ENCODE results near the gene CCDC86.
"Not testable (repeated sequence)": the region's sequence is repeated elsewhere in the genome, so short reads cannot be mapped to it uniquely, and the experiment has no call there.

CCDC86 gene

DNA sequence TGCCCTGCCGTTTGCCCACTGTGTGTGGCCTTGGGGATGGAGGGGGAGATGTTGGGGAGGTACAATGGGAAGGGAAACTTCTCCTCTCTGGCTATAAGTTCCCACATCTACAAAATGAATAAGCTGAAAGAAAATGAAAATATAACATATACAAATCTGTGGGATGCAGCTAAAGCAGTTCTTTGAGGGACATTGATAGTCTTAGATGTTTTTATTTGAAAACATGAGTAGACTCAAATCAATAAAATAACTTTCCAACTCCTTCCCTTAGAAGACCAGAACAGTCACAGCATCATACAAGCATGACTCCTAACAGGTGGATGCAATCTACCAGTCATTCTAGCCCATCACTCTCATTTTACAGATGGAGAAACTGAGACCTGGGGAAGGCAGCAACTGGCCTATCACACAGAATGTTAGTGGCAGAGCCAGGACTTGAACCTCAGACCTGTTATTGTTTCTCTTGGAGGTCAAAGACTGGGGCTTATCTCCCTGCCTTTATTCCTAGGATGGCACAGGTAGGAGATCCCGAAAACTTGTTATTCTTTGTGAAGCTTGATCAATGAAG is 25.2 kb upstream of the CCDC86 start:
- ChIA-PET POLR2A (no interaction called here), CTCF (interaction anchor here (1.1 kb wide), 1 partner anchor 71 kb away, joined by 3 read pairs; no protein-coding TSS in a partner anchor)
- WGBS (ENCODE audit: insufficient coverage): 100% methylated on average over 1 of the region's 2 CpGs
- Histone ChIP-seq H3K4me3 (ENCODE audit: control insufficient read depth in 1 of 7, extremely low read depth in 1 of 7, insufficient read depth in 4 of 7, low read depth in 2 of 7, low read length in 6 of 7) (no peak overlapping the region), H3K36me3 (ENCODE audit: control insufficient read depth in 4 of 4, insufficient read depth in 4 of 4, low read length in 3 of 4) (no peaks in the 10 kb centered on the region), H3K27ac (ENCODE audit: insufficient read depth in 1 of 2, low read depth in 1 of 2, low read length in 2 of 2, poor library complexity in 1 of 2, severe bottlenecking in 2 of 2) (no peak overlapping the region), H3K27me3 (replicated peaks in 2 of 5; ENCODE audit: control insufficient read depth in 4 of 5, insufficient read depth in 5 of 5, low read length in 4 of 5) (no peaks in the 10 kb centered on the region), H3K9me3 (ENCODE audit: control extremely low read depth in 1 of 5, control insufficient read depth in 4 of 5, insufficient read depth in 2 of 5, low read depth in 1 of 5, low read length in 4 of 5) (peaks cover 0 to 10% (median 9%) of the 10 kb centered on the region in 5 experiments), H3K4me1 (ENCODE audit: control extremely low read depth in 1 of 4, control insufficient read depth in 4 of 4, insufficient read depth in 4 of 4, low read length in 3 of 4) (peaks cover 0 to 7% (median 4%) of the 10 kb centered on the region in 4 experiments)
- peak in 1 of 3 donors; percentile 11 for DNase-seq

DNA sequence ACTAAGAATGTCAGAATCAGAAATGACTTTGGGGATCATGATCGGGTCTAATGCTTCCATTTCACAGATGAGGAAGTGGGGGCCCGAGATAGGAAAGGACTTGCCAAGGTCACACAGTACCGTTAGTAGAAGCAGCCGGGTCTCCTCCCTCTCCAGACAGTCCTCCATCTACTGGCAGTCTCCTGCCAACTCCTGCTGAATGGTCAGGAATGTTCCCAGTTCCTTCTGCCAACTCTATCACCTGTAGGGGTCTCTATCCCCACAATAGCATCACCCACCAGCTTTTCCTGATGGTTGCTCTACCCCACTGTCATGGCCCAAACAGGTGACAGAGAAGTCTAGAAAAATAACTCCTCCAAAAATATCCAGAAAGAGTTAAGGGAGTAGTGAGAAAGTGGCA is 23.9 kb upstream of the CCDC86 start:
- Histone ChIP-seq H3K4me1 (ENCODE audit: control extremely low read depth in 1 of 4, control insufficient read depth in 4 of 4, insufficient read depth in 4 of 4, low read length in 3 of 4) (peaks cover 0 to 15% (median 10%) of the 10 kb centered on the region in 4 experiments), H3K36me3 (ENCODE audit: control insufficient read depth in 4 of 4, insufficient read depth in 4 of 4, low read length in 3 of 4) (no peaks in the 10 kb centered on the region), H3K27me3 (replicated peaks in 2 of 5; ENCODE audit: control insufficient read depth in 4 of 5, insufficient read depth in 5 of 5, low read length in 4 of 5) (no peaks in the 10 kb centered on the region), H3K4me3 (ENCODE audit: control insufficient read depth in 1 of 7, extremely low read depth in 1 of 7, insufficient read depth in 4 of 7, low read depth in 2 of 7, low read length in 6 of 7) (no peak overlapping the region), H3K9me3 (ENCODE audit: control extremely low read depth in 1 of 5, control insufficient read depth in 4 of 5, insufficient read depth in 2 of 5, low read depth in 1 of 5, low read length in 4 of 5) (peaks cover 0 to 10% (median 9%) of the 10 kb centered on the region in 5 experiments), H3K27ac (ENCODE audit: insufficient read depth in 1 of 2, low read depth in 1 of 2, low read length in 2 of 2, poor library complexity in 1 of 2, severe bottlenecking in 2 of 2) (no peak overlapping the region)
- WGBS (ENCODE audit: insufficient coverage): 96% methylated on average over 4 of the region's 4 CpGs
- no peak for DNase-seq
- ChIA-PET CTCF (interaction anchor here (1.0 kb wide), 1 partner anchor 10 kb away, joined by 3 read pairs; no protein-coding TSS in a partner anchor), POLR2A (no interaction called here)

DNA sequence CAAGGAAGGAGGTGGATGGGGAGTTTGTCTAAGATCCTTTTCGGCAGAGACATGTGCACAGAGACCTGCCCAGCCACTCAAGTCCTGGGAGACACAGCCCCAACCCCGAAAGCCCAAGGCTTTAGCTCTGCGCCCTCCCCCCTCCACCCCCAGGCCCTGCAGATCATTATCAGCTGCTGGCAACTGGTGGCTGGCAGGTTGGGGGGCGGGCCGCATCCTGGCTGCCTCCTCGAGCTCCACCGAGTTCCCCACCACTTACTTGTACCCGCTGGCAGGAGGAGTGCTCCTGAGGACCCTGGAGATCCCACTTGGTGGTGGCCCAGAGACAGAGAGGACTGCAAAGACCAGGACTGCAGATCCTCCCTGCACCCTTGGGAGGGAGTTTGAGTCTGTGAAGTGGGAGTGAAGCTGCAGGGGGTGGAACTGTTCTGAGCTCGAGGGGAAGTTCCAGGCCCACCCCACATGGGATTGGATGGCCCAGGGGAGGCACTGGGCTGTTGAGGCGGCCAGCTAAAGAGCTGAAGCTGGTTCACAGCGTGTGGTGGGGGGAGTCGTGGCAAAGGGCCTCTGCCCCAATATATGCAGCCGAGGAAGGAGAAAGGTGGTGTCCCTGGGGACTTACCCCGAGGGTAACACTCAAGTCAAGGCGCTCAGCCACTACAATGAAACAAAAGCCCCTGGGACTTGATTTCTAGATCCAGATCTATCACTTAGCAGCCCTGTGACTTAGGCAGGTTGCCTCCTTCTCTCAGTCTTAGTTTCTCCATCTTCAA is 19.9 kb upstream of the CCDC86 start:
- 74% methylated on average over 4 of the region's 15 CpGs for WGBS (ENCODE audit: insufficient coverage)
- peak overlapping the region in 1 of 7 experiments; percentile 38 for H3K4me3 ChIP-seq (ENCODE audit: control insufficient read depth in 1 of 7, extremely low read depth in 1 of 7, insufficient read depth in 4 of 7, low read depth in 2 of 7, low read length in 6 of 7)
- H3K27me3 ChIP-seq (replicated peaks in 2 of 5; ENCODE audit: control insufficient read depth in 4 of 5, insufficient read depth in 5 of 5, low read length in 4 of 5): no peaks in the 10 kb centered on the region
- H3K4me1 ChIP-seq (ENCODE audit: control extremely low read depth in 1 of 4, control insufficient read depth in 4 of 4, insufficient read depth in 4 of 4, low read length in 3 of 4): peaks cover 0 to 12% (median 7%) of the 10 kb centered on the region in 4 experiments
- POLR2A ChIA-PET: interaction anchor here (0.8 kb wide), 1 partner anchor 70 kb away, joined by 3 read pairs; no protein-coding TSS in a partner anchor
- H3K9me3 ChIP-seq (ENCODE audit: control extremely low read depth in 1 of 5, control insufficient read depth in 4 of 5, insufficient read depth in 2 of 5, low read depth in 1 of 5, low read length in 4 of 5): peaks cover 0 to 7% (median 3%) of the 10 kb centered on the region in 5 experiments
- peak in 2 of 3 donors; percentile 52 to 64 for DNase-seq
- CTCF ChIA-PET: interaction anchor here (0.8 to 18.7 kb wide), 8 partner anchors 10 to 149 kb away, joined by 3 to 422 read pairs (median 5); partner anchors contain the start of gene CD6
- no peaks in the 10 kb centered on the region for H3K36me3 ChIP-seq (ENCODE audit: control insufficient read depth in 4 of 4, insufficient read depth in 4 of 4, low read length in 3 of 4)
- no peak overlapping the region for H3K27ac ChIP-seq (ENCODE audit: insufficient read depth in 1 of 2, low read depth in 1 of 2, low read length in 2 of 2, poor library complexity in 1 of 2, severe bottlenecking in 2 of 2)

DNA sequence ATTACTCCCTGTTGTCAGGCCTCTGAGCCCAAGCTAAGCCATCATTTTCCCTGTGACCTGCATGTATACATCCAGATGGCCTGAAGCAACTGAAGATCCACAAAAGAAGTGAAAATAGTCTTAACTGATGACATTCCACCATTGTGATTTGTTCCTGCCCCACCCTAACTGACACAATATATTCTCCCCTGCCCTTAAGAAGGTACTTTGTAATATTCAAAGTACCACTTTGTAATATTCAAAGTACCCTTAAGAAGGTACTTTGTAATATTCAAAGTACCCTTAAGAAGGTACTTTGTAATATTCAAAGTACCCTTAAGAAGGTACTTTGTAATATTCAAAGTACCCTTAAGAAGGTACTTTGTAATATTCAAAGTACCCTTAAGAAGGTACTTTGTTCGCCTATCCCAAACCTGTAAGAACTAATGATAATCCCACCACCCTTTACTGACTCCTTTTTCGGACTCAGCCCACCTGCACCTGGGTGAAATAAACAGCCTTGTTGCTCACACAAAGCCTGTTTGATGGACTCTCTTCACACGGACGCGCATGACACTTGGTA is 18.1 kb upstream of the CCDC86 start:
- DNase-seq; H3K36me3 ChIP-seq (ENCODE audit: control insufficient read depth in 4 of 4, insufficient read depth in 4 of 4, low read length in 3 of 4); H3K27ac ChIP-seq (ENCODE audit: insufficient read depth in 1 of 2, low read depth in 1 of 2, low read length in 2 of 2, poor library complexity in 1 of 2, severe bottlenecking in 2 of 2); H3K27me3 ChIP-seq (replicated peaks in 2 of 5; ENCODE audit: control insufficient read depth in 4 of 5, insufficient read depth in 5 of 5, low read length in 4 of 5); POLR2A ChIA-PET; H3K4me3 ChIP-seq (ENCODE audit: control insufficient read depth in 1 of 7, extremely low read depth in 1 of 7, insufficient read depth in 4 of 7, low read depth in 2 of 7, low read length in 6 of 7); H3K9me3 ChIP-seq (ENCODE audit: control extremely low read depth in 1 of 5, control insufficient read depth in 4 of 5, insufficient read depth in 2 of 5, low read depth in 1 of 5, low read length in 4 of 5): not testable (repeated sequence)
- peaks cover 0 to 12% (median 7%) of the 10 kb centered on the region in 4 experiments for H3K4me1 ChIP-seq (ENCODE audit: control extremely low read depth in 1 of 4, control insufficient read depth in 4 of 4, insufficient read depth in 4 of 4, low read length in 3 of 4)
- WGBS (ENCODE audit: insufficient coverage): 95% methylated on average over 3 of the region's 5 CpGs
- CTCF ChIA-PET: interaction anchor here (1.0 to 18.7 kb wide), 2 partner anchors 63 to 78 kb away, joined by 3 to 422 read pairs; no protein-coding TSS in a partner anchor

DNA sequence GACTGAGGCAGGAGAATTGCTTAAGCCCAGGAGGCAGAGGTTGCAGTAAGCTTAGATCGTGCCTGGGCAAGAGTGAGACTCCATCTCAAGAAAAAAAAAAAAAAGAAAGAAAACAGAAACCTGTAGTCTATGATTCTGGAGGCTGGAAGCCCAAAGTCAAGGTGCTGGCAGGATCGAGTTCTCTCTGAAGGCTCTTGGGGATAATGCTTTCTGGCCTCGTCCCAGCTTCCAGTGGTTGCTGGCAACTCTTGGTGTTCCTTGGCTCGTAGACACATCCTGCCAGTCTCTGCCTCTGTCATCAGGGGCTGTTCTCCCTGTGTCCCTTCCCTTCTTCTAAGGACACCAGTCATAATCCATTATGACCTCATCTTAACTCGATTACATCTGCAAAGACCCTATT is 16.8 kb upstream of the CCDC86 start:
- Histone ChIP-seq H3K4me3 (ENCODE audit: control insufficient read depth in 1 of 7, extremely low read depth in 1 of 7, insufficient read depth in 4 of 7, low read depth in 2 of 7, low read length in 6 of 7) (no peak overlapping the region), H3K27ac (ENCODE audit: insufficient read depth in 1 of 2, low read depth in 1 of 2, low read length in 2 of 2, poor library complexity in 1 of 2, severe bottlenecking in 2 of 2) (no peak overlapping the region), H3K4me1 (ENCODE audit: control extremely low read depth in 1 of 4, control insufficient read depth in 4 of 4, insufficient read depth in 4 of 4, low read length in 3 of 4) (peaks cover 0 to 12% (median 7%) of the 10 kb centered on the region in 4 experiments), H3K27me3 (replicated peaks in 2 of 5; ENCODE audit: control insufficient read depth in 4 of 5, insufficient read depth in 5 of 5, low read length in 4 of 5) (peaks cover 0 to 2% (median 0%) of the 10 kb centered on the region in 5 experiments), H3K36me3 (ENCODE audit: control insufficient read depth in 4 of 4, insufficient read depth in 4 of 4, low read length in 3 of 4) (no peaks in the 10 kb centered on the region), H3K9me3 (ENCODE audit: control extremely low read depth in 1 of 5, control insufficient read depth in 4 of 5, insufficient read depth in 2 of 5, low read depth in 1 of 5, low read length in 4 of 5) (peaks cover 0 to 3% (median 0%) of the 10 kb centered on the region in 5 experiments)
- no peak for DNase-seq
- ChIA-PET CTCF (interaction anchor here (0.6 to 18.7 kb wide), 5 partner anchors 21 to 459 kb away, joined by 3 to 422 read pairs (median 3); no protein-coding TSS in a partner anchor), POLR2A (no interaction called here)
- WGBS (ENCODE audit: insufficient coverage): 95% methylated on average over 4 of the region's 5 CpGs

DNA sequence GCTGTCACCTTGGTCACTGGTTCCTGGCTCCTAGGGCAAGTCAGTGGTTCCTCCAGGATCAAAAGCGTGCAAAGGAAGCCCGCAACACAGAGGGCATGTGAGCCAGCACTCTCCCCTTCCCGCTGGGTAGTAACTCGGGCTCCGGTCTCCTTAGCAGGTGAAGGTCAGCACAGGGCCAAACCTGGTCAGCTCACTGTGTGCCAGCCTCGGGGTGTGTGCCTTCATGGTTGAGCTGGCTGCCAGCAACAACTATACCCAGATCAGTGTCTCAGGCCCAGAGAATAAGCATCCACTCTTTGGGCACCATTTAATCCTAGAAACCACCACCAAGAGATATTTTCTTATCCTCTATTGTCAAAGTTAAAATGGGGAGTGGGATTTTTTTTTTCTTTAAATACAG is 16.1 kb upstream of the CCDC86 start:
- no peaks in the 10 kb centered on the region for H3K36me3 ChIP-seq (ENCODE audit: control insufficient read depth in 4 of 4, insufficient read depth in 4 of 4, low read length in 3 of 4)
- ChIA-PET CTCF (interaction anchor here (1.0 to 18.7 kb wide), 5 partner anchors 20 to 361 kb away, joined by 3 to 422 read pairs (median 4); partner anchors contain the start of gene PRPF19), POLR2A (no interaction called here)
- H3K27me3 ChIP-seq (replicated peaks in 2 of 5; ENCODE audit: control insufficient read depth in 4 of 5, insufficient read depth in 5 of 5, low read length in 4 of 5): peaks cover 0 to 2% (median 0%) of the 10 kb centered on the region in 5 experiments
- no peak overlapping the region for H3K27ac ChIP-seq (ENCODE audit: insufficient read depth in 1 of 2, low read depth in 1 of 2, low read length in 2 of 2, poor library complexity in 1 of 2, severe bottlenecking in 2 of 2)
- H3K4me3 ChIP-seq (ENCODE audit: control insufficient read depth in 1 of 7, extremely low read depth in 1 of 7, insufficient read depth in 4 of 7, low read depth in 2 of 7, low read length in 6 of 7): no peak overlapping the region
- H3K9me3 ChIP-seq (ENCODE audit: control extremely low read depth in 1 of 5, control insufficient read depth in 4 of 5, insufficient read depth in 2 of 5, low read depth in 1 of 5, low read length in 4 of 5): peaks cover 0 to 3% (median 0%) of the 10 kb centered on the region in 5 experiments
- H3K4me1 ChIP-seq (ENCODE audit: control extremely low read depth in 1 of 4, control insufficient read depth in 4 of 4, insufficient read depth in 4 of 4, low read length in 3 of 4): peaks cover 0 to 12% (median 7%) of the 10 kb centered on the region in 4 experiments
- DNase-seq: no peak
- 98% methylated on average over 5 of the region's 6 CpGs for WGBS (ENCODE audit: insufficient coverage)
